ENCODE measurements around the gene PDE4D. TPM values are rescaled to one million over a fixed set of nuclear protein-coding genes. Genes with fewer than 3 reads are reported as not detected.
A peak's percentile ranks its signal among the peaks of the same experiment; 100 is the strongest.

PDE4D gene
- total RNA-seq, 1 experiment from 2014 or later: 2.1 TPM

DNA sequence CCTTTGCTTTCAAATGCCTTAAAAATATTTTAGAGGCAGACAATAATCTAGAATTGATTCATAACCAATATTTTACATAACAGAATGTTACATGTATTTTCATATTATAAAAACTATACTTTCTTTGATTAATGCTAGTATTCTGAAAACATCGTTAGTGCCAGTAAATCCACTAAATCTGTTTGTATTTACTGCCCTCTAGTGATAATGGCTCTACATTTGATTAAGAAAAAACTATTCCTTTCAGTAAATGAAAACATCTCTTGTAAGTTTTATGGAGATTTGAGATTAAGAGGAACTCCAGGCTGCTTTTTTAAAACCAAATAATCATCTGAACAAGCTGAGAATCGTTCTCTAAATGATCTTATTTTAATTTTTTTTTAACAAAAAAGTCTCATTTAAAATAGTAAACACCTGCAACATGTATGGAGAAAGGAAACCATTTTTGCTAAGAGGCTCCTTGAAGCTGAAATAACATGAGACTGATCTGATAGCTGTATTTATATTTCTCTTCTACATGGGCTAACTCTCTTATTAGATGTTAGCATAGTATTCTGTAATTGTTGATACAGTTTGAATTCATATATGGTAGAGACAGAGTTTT, 886.0 kb downstream of the PDE4D start:
- Histone ChIP-seq H3T11ph (ENCODE audit: low read length) (no peak overlapping the region), H4K8ac (replicated peaks; ENCODE audit: insufficient read length, low read depth, low read length) (no peak overlapping the region), H3K23ac (ENCODE audit: insufficient read length, low read depth, low read length) (no peak overlapping the region), H2BK15ac (ENCODE audit: low read depth, low read length) (no peak overlapping the region), H4K91ac (ENCODE audit: insufficient read length, low read depth, low read length) (no peak overlapping the region), H3K56ac (ENCODE audit: insufficient read length, low read depth, low read length) (no peak overlapping the region), H3K18ac (ENCODE audit: insufficient read length, low read depth, low read length) (no peak overlapping the region), H3K4me1 (ENCODE audit: insufficient read depth, low read length) (peaks cover 2% of the 10 kb centered on the region; the same call in 1 of the 2 replicates), H2AK5ac (ENCODE audit: insufficient read length, low read length) (no peak overlapping the region), H3K27me3 (ENCODE audit: insufficient read depth, low read length) (no peaks in the 10 kb centered on the region), H2BK5ac (ENCODE audit: insufficient read length, low read length) (no peak overlapping the region), H4K5ac (ENCODE audit: insufficient read length, low read depth, low read length) (no peak overlapping the region), H3K4me2 (ENCODE audit: insufficient read depth, insufficient read length, low read length) (no peak overlapping the region), H3K9ac (ENCODE audit: extremely low read depth, insufficient read length, low read length) (no peak overlapping the region), H3K79me2 (ENCODE audit: insufficient read depth, low read length) (no peaks in the 10 kb centered on the region), H3K23me2 (ENCODE audit: insufficient read length, low read depth, low read length, poor library complexity, severe bottlenecking) (no peaks in the 10 kb centered on the region), H3K27ac (ENCODE audit: insufficient read length, low read depth, low read length) (no peak overlapping the region), H3K79me1 (ENCODE audit: insufficient read depth, low read depth, low read length, poor library complexity, severe bottlenecking) (no peaks in the 10 kb centered on the region), H3K4ac (ENCODE audit: low read depth, low read length) (no peak overlapping the region), H3K9me3 (ENCODE audit: control insufficient read depth, low read depth, low read length) (no peaks in the 10 kb centered on the region), H4K20me1 (ENCODE audit: control insufficient read depth, insufficient read depth, insufficient read length) (no peaks in the 10 kb centered on the region), H3K14ac (ENCODE audit: insufficient read depth, low read length) (no peak overlapping the region), H2AFZ (ENCODE audit: low read length) (no peak overlapping the region), H2BK120ac (ENCODE audit: low read depth, low read length, poor library complexity, severe bottlenecking) (no peak overlapping the region), H2BK12ac (ENCODE audit: insufficient read length, low read depth, low read length) (no peak overlapping the region), H2BK20ac (ENCODE audit: low read depth, low read length, poor library complexity, severe bottlenecking) (no peak overlapping the region)
- Mint-ChIP-seq H3K27me3 (ENCODE audit: low read depth) (no peaks in the 10 kb centered on the region; the same call in 1 of the 2 replicates), H3K27ac (no peak overlapping the region), H3K4me3 (no peak overlapping the region), H3K4me1 (peaks cover 11 to 19% of the 10 kb centered on the region in 2 experiments), H3K36me3 (ENCODE audit: insufficient read depth in 1 of 3, low read depth in 3 of 3) (peaks cover 0 to 7% (median 4%) of the 10 kb centered on the region in 3 experiments; a peak in 5 of 7 replicates), H3K9me3 (peaks cover 5 to 8% of the 10 kb centered on the region in 2 experiments)
- no CpG with 5 or more reads among the region's 2 CpGs for WGBS (ENCODE audit: extremely low coverage, insufficient read length, low lambda C conversion rate)
- peak; percentile 81 for TF ChIP-seq CTCF (conservative IDR thresholded peaks at IDR 0.05)
- no peak for DNase-seq
